Measurements from ENCODE around the gene PEMT.
A peak's percentile ranks its signal among the peaks of the same experiment; 100 is the strongest.

PEMT gene

DNA sequence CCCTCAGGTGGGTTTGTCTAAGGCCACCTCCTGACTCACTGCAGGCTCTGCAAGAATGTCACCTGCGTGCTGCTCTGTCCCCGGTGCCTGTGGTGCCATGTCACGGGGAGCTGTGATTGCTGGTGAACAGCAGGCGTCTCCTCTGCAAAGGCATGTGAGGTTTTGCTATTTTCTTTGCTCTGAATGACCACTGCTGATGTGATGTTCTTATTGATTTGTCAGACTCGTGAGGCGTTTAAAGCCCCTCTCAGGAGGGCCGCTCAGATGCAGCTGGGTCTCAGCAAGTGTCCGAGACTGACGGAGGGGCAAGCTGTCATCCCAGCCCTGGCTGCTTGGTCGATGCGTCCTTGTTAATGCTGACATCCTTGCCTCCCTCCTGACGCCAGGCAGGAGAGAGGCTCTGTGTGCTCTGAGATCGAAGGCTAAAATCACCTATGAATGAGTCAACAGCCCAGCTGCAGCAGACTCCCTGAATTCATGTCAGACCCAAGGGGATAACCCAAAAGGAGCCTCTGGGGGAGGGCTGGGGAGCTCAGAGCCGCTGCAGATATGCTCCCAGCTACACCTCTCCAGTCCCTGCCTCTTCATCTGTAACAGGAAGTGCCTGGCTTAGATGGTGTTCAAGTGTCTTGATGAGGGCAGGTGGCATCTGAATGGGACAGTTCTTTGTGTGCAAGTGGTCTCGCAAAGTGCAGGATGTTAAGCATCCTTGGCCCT, 11.8 kb upstream of the PEMT start:
- TF ChIP-seq, protein P1, sequence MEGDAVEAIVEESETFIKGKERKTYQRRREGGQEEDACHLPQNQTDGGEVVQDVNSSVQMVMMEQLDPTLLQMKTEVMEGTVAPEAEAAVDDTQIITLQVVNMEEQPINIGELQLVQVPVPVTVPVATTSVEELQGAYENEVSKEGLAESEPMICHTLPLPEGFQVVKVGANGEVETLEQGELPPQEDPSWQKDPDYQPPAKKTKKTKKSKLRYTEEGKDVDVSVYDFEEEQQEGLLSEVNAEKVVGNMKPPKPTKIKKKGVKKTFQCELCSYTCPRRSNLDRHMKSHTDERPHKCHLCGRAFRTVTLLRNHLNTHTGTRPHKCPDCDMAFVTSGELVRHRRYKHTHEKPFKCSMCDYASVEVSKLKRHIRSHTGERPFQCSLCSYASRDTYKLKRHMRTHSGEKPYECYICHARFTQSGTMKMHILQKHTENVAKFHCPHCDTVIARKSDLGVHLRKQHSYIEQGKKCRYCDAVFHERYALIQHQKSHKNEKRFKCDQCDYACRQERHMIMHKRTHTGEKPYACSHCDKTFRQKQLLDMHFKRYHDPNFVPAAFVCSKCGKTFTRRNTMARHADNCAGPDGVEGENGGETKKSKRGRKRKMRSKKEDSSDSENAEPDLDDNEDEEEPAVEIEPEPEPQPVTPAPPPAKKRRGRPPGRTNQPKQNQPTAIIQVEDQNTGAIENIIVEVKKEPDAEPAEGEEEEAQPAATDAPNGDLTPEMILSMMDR (IDR thresholded peaks at IDR 0.05) = no peak
- no peak for TF ChIP-seq ZFX (IDR thresholded peaks at IDR 0.05; ENCODE audit: borderline replicate concordance)
- H3K27ac ChIP-seq = no peak overlapping the region

DNA sequence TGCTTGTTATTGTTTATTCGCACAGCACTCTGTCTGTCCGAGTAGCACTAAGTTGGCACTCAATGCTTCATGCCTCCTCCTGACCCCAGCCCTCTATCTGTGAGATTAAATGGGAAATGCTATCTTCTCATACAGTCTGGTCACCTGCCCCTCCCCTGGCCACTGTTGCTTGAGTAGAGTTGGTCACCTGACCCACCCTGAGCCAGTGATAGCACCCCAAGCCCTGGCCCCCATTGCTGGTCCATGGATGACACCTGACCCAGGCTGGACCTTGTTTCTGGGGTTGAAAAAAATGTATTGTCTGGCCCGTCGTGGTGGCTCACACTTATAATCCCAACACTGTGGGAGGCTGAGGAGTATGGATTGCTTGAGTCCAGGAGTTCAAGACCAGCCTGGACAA, 8.5 kb upstream of the PEMT start:
- TF ChIP-seq ZFX (IDR thresholded peaks at IDR 0.05; ENCODE audit: borderline replicate concordance) = no peak
- TF ChIP-seq, protein P1 (IDR thresholded peaks at IDR 0.05) = no peak

DNA sequence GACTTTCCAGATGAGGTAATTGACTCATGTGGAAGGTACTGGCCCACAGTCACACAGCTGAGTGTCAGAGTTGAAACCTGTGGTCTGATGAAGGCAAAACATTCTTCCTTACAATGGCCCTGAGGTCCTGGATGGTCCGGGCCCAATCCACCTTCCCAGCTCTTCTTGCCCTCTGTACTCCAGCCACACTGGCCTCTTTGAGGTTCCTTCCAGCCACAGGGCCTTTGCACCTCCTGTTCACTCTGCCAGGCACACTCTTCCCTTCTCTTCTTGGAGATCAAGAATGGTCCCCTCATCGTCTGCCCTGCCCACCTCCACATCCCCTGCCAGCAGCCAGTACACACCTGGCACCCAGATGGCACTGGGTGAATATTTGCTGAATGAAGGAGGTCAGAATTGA, 6.5 kb upstream of the PEMT start:
- H3K27ac ChIP-seq = no peak overlapping the region
- TF ChIP-seq, protein P1 (IDR thresholded peaks at IDR 0.05) = no peak

More for the DNA sequence above, 8.5 kb upstream of the PEMT start:
- no peak overlapping the region for H3K27ac ChIP-seq

DNA sequence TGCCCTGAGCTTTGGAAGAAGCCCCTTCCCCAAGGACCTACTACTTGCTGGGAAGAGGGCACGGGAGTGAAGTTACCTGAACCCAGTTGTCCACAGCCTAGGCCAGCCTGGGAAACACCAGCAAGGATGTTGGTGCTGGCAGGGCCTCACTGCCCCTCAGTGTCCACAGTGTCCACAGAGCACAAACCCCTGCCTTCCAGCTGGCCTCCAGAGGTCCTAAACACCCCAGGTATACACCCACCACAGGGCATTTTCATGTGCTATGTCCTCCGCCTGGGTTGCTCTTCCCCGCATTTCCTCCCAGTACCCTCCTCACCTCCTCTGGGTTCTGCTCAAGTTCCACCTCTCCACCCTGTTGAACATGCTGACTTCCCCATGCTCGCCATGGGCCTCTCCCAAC, 4.2 kb upstream of the PEMT start:
- no peak overlapping the region for H3K27ac ChIP-seq
- TF ChIP-seq, protein P1 (IDR thresholded peaks at IDR 0.05) = no peak
- no peak for TF ChIP-seq ZFX (IDR thresholded peaks at IDR 0.05; ENCODE audit: borderline replicate concordance)

DNA sequence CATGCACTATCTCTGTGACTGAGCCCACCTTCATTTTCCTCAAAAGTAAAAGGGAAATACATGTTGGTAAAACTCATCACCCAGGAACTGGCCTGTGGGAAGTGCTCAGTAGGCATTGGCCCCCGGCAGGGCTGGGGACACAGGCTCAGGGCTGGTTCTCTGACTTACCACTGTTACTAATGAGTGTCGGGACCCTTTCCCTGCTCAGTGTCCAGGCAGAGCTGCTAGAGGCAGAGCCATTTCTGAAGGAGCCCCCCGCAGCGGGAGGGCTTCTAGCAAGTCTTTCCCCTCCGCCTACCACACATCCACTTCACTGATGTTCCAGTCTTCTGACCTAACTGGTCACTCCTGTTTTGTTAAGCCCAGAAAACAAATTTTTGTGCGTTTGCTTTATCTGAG, 1.7 kb upstream of the PEMT start:
- H3K27ac ChIP-seq = no peak overlapping the region

DNA sequence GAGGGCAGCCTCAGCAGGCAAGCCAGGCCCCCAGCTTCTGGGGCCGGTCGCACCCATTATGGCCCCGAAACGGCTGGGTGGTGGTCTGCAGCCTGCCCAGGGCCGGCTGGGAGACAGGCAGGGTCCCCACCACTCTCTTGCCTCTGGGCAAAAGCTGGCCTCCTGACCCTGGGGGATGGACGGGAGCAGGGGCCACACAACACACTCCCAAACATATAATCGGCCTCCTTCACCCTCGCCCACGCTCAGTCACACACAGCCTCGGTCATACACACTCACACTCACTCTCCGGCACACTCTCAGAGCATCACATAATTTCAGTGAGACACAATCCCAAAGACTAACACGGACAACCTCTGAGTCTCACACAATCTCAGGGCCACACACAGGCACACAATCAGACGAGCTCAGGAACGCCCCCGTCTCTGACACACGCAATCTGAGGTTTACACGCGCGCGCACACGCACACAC, 589 bp downstream of the PEMT start:
- TF ChIP-seq ZFX (IDR thresholded peaks at IDR 0.05; ENCODE audit: borderline replicate concordance) = no peak
- TF ChIP-seq, protein P1 (IDR thresholded peaks at IDR 0.05) = no peak
- peak overlapping the region; percentile 77 for H3K27ac ChIP-seq

More for the DNA sequence above, 1.7 kb upstream of the PEMT start:
- TF ChIP-seq ZFX (IDR thresholded peaks at IDR 0.05; ENCODE audit: borderline replicate concordance) = no peak
- TF ChIP-seq, protein P1 (IDR thresholded peaks at IDR 0.05) = no peak

DNA sequence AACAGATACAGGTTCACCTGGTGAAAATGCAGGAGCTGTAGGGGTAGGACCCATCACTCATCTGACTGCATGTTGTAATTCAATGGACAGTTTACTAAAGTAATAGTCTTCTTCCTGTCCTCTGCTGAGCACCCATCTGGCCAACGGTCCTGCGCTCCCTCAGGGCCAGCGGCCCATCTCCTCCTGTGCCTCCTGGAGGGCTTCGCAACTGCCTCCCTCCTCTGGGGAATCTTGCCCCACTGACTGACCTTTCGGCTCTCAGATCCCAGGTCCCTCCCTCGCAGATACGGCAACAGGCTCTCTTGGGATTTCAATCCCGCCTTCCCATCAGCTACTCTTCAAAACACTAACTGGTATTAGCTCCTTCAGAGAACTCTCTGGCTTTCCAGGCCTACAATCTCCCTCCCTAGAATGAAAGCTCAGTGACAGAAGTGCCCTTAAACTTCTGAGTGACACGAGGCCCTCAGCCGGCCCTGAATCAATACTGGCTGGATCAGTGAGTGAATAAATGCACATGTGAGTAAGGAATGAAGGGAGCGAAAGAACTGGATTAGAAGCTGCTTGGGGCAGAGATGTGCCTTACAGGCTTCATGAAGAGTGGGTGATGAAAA, 1.3 kb downstream of the PEMT start:
- TF ChIP-seq ZFX (IDR thresholded peaks at IDR 0.05; ENCODE audit: borderline replicate concordance) = no peak
- TF ChIP-seq, protein P1 (IDR thresholded peaks at IDR 0.05) = no peak
- peak overlapping the region; percentile 77 for H3K27ac ChIP-seq
